HG02840 (cell line): ENCODE measurements around the gene TBKBP1.
"Not testable (repeated sequence)": the region's sequence is repeated elsewhere in the genome, so short reads cannot be mapped to it uniquely, and the experiment has no call there.

Experiments used
- ATAC-seq: cut with Tn5 transposase; IDR thresholded peaks from one replicate; pipeline ENCODE4 v1.9.1; 2021; ENCODE audit warnings: mild to moderate bottlenecking, moderate library complexity, moderate number of reproducible peaks; ENCODE audit not compliant: unreplicated experiment, low FRiP score

Gene TBKBP1

DNA sequence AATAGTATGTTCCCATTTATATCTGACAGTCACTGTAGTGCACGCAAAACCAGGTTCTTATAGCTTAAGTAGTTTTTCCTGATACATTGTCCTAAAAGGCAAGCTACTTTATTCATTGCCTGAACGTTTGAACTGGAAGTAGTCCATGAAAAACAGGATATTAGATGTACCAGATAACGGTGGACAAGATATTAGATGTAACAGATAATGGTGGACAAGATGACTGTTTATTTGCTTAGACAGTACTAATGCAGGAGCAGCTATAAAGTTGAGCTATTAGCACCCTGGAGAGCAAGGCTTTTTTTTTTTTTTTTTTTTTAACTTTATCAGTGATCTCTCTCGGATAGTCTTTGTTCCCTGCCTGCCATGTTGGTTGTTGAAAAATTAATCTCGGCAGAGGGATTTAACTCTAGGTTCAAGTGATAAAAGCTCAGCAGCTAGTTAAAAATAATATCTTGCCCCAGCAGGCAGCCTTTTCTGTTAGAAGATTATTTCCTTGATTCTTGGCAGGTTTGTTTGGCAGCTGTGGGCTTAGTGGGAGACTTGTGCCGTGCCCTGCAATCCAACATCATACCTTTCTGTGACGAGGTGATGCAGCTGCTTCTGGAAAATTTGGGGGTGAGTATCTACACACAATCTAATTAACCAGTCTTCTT is 17.3 kb upstream of the TBKBP1 start:
- ATAC-seq, result no peak

DNA sequence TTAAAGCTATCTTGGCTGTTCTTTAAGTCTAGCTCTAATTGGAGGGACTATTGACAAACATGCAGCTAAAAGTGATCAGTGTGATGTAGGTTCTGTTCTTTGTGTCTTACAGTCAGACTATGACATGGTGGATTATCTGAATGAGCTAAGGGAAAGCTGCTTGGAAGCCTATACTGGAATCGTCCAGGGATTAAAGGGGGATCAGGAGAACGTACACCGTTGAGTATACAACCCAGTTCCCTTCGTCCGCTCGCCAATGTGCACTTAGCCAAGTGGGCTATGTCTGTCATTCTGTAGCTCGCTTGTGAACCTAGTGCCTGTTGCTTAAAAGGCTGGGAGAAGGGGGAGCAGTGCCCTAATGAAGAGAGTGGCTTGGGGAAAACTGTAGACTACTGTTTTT is 15.8 kb upstream of the TBKBP1 start:
- ATAC-seq, result no peak

DNA sequence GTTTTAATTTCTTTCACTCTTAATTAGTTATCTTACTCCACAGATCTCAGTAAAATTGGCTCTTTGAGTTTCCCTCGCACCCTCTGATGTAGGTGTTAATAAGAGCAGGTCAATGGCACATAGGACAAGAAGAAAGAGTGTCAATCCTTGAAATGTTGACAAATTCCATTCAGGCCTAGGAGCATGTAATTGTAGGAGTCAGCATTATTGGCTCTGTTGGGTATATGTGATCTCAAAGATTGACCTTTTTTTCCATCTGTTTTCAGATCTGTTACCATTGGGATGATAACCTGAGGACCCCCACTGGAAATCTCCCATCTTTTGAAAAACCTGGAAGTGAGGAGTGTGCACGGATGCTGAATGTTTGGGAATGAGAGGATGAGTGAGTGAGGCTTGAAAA is 11.8 kb upstream of the TBKBP1 start:
- no peak for ATAC-seq

DNA sequence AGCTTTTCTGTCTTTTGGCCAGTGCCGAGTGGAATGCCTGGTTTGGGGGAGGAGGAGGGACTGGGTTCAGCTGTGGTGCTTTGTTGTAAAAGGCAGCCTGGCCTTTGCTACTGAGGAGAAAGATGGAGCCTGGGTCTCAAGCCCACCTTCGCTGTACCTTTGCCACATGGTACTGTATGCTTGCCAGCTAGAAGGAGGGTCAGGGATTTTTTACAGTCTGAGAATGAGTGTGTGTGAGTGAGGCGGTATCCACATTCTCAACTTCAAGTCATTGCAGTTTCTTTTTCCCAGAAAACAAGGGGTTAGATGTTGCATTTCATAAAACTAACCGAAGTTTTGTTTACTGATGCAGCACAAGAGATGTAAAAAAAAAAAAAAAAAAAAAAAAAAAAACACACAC is 11.2 kb upstream of the TBKBP1 start:
- ATAC-seq, result not testable (repeated sequence)

DNA sequence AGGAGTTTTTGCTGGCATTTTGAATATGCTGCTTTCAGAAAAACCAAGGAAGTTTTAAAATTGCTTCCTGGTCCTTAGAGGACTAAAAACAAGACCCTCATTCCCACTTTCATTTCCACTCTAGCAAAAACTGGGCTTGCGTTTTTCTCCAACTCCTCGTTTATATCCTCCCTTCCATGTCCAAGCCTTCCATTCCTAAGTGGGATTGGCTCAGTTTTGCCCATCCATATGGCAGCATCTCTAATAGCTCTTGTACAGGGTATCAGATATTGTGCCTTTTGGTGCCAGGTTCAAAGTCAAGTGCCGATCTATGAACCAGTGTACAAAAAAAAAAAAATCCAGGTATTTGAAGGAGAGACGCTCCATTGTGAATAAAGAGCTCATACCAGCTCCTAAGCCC is 9.9 kb upstream of the TBKBP1 start:
- ATAC-seq, result no peak

DNA sequence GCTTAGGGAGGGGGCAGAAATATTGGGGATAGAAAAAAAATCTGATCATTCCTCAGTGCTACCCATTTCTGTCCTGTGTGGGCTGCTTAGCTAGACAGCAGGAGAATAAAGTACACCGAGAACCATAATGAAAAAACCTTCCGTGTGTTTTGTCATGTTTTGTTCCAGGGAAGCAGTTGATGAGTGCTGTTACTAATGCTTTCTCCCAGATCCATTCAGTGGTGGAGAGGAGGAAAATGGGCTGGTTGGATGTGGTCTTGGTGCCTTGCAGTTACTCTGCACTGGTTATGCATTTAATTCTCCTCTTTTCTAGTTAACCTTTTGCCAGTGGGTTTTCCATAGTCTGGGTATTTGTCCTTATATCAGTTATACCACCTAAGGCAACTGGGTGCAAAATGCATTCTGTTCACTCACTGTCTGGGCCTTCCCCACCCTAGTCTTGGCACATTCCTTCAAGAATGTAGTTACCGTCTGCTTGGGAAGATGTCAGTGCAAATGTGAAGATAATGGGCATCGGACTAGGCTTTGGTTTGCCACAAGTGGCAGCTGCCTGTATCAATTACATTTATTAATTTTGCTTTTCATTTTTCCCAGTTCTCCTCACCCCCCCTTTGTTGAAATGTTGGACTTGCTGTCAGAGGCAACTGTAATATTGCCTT is 9.3 kb upstream of the TBKBP1 start:
- no peak for ATAC-seq

DNA sequence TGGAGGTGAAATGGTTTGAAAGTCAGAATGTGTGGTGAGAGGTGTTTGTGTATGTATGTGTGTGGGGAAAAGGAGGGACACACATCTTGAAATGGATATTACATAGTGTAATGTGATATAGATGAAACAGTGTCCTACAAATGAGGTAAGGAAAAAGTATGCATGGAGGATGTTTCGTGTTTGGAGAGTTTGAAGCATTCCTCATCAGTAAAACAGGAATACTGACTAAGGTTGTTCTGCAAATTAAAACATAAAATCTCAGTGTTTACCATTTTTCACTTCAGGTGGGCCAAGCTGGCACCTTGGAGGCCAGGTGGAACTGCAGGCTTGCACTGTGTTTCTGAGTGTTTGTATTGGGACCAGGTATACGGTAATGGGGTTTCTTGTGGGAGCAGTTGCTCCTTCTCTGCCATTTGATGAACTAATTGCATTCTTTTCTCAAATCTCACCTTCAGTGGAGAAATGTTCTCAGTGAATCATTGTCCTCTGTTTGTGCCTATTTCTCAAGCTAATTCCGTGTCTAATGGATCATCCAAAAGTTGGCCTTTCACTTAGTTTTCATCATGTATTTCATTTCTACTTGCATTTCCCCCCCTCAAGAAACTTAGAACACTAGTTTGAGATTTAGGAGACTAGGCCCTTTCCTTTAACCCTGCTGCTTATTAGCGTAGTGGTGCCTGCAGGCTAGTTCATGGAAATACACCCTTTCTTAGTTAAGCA is 8.2 kb upstream of the TBKBP1 start:
- no peak for ATAC-seq

DNA sequence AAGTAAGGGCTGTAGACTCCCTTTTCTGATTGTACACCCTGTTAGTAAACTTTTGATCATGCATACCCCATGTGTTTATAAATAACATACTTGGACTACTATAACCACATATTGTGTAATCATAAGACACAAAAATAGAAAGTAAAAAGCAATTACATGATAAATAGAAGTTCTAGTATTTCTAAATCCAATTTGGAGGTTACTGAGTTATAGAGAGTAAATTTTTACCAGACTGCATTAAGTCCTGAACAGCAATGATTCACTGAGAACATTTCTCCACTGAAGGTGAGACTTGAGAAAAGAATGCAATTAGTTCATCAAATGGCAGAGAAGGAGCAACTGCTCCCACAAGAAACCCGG is 7.7 kb upstream of the TBKBP1 start:
- no peak for ATAC-seq

DNA sequence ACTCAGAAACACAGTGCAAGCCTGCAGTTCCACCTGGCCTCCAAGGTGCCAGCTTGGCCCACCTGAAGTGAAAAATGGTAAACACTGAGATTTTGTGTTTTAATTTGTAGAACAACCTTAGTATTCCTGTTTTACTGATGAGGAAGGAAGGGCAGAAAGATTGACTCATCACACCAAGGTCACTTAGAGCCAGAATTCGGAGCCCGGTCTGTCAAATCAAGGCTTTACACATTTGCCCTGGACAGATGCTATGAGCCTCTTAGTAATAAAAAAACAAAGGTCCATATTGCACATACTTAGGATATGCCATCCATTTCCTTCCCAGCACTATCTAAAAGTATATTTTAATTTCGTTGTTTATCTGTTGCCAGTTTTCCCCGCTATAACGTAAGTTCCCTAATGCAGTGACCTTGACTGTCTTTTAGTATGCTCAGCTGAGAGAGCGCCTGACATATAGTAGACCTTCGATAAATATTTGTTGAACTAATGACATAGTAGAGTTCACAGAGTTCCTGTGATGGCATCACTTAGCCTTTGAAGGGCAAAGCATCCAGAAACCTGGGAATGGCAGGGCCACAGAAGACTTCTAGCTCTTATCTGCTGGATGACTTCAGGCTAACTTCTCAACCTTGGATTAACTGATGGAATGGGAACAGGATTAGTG is 7.2 kb upstream of the TBKBP1 start:
- ATAC-seq, result no peak

DNA sequence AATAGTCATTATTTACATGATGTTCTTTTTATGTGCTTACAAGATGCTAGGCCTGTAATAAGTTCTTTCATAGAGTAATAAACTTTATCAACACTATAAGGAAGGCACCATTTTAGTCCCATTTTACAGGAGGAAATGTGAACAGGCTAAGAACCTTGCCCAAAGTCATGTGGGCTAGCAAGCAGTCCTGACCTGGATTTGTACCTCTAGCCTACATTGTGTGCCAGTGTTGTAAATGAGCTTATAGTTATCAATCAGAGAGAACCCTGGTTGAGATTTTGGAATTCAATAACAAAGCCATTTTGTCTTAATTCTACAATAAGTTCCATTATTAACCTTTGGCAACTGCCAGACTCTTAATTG is 6.7 kb upstream of the TBKBP1 start:
- ATAC-seq, result no peak

DNA sequence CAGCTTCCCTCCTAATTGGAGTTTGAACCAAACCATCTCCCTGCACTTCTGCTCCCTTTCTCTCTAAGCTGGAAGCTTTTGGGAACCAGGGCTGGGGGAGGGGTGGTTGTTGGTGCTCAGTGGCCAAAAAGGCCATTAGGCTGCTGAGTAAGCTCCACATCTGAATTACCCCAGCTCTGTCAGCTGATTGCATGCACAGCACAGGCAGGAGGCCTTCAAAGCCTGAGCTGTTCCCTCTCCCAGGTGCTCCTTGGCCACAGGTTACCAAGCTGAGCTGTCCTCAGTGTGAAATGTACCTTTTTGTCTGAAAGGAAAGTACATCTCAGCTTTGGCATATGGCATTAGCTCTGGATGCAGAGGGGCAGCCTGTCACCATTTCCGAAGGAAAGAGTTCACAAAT is 6.2 kb upstream of the TBKBP1 start:
- ATAC-seq, result no peak

DNA sequence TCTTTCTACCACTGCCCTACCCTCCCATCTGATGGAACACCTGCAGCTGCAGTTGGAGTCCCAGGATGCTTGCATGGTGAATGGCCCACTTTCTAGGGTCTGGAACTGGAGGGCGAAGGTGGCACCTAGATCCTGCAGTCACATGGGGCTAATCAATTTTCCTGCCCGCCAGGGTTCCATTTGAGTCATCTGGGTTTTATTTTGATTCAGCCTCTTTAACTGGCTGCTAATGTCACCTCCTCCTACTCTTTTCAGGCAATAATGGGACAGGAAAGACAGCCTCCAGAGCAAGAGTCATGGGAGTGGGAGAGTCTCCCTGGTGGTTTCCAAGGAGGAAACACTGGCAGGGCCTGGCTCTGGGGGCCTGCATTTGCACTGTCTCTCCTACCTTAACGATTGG is 3.8 kb upstream of the TBKBP1 start:
- ATAC-seq, result no peak

DNA sequence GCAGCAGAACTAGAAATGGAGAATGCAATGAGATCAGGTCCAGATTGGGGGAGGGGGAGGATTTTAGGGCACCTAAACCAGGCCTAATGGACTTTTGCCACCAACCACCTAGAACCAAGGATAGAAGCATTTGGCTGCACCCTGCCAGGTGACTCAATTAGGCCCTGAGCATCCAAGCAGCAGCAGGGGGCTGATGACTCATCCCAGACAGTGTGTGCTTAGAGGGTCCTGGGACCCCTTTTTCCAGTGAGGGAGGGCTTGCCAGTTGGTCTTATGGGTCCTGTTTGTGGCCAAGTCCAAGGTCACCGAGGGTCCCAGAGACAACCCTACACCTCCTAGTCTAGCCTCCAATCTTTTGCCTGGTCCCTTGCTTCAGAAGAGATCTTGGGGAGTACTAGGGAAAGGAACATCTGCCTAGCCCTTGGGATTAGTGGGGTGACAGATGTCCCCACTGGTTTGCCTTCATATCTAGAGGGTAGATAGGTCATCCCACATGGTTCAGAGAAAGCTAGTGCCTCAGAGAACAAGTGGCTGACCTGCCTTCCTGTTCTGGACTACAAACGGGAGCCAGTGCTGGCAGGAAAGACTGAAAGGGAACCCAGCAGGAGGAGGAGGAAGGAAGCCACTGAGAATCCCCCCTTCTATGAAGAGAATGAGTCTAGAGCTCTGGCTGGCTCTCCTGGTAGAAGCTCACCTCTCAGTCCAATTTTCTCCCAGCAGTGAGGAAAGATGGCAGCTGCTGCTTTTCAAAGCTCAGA is 1.6 kb upstream of the TBKBP1 start:
- no peak for ATAC-seq

DNA sequence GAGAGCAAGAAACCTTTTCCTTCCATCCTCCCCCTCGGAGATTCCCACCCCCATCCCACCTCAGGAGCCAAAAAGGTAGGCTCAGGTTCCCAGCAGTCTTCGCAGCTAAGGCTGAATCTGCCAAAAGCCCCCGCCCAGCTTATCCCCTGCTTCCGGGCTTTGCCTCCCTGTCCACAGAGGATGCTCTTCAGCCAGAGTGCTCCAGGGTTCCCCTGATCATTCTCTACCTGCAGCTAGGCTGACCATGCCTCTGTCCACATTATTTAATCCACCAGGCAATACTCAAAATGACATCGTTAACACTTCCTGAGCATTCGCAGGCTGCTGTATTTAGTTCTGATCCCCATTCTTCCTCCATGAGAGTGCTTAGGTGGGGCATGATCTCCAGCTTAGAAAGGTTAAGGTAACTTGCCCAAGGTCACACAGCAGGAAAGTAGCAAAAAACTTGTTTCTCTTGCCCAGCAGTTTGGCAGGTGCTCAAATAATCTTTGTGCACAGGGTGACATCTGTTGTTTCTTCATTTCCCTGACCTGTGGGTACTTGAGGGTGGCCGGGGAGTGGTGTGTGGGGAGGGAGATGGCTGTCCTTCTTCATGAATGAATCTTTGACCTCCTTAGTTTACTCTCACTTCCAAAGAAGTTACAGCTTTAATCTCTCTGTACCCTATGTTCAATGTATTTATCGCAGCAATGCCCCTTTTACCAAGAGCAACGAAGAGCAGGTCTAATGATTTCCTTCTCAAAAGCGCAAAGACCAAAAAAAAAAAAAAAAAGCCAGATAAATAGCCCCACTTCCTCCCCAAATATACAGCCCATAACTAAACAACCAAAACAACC is 848 bp upstream of the TBKBP1 start:
- no peak for ATAC-seq

DNA sequence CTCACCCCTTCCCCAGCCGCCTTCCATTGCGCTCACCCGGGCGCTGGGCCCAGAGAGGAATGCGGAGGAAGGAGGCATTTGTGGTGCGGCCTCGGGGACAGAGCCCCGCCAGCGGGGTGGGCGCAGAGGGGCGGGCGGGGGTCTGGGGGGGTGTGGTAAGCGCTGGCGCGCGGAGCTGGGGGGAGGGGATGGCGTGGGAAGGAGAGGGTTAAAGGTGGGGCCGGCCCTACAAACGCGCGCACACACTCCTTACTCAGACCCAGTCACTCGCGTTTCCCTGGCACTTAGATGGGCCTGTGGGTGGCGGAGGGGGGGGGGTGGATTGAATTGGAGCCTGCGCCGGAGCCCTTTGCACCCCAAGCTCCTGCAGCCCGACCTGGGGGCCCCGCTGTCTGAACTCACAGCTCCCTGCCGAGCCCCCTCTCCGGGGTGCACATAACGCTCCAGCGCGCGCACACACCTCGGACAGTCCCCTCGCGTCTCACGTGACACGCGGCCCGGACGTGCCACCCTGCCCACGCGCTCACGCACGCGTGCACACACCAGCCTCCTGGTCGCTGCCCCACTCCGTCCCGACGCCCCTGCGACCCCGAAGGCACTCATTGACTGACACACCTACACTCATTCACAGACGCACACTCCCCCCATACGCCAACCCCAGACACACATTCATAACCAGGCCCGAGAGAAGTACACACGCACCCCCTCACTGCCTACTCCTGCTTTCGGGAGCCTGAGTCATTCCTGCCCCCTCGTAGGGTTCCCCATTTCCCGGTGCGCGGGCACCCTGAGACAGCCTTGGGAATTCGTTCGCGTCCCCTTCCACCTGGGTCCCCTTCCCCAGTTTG is 844 bp downstream of the TBKBP1 start:
- ATAC-seq, result no peak

DNA sequence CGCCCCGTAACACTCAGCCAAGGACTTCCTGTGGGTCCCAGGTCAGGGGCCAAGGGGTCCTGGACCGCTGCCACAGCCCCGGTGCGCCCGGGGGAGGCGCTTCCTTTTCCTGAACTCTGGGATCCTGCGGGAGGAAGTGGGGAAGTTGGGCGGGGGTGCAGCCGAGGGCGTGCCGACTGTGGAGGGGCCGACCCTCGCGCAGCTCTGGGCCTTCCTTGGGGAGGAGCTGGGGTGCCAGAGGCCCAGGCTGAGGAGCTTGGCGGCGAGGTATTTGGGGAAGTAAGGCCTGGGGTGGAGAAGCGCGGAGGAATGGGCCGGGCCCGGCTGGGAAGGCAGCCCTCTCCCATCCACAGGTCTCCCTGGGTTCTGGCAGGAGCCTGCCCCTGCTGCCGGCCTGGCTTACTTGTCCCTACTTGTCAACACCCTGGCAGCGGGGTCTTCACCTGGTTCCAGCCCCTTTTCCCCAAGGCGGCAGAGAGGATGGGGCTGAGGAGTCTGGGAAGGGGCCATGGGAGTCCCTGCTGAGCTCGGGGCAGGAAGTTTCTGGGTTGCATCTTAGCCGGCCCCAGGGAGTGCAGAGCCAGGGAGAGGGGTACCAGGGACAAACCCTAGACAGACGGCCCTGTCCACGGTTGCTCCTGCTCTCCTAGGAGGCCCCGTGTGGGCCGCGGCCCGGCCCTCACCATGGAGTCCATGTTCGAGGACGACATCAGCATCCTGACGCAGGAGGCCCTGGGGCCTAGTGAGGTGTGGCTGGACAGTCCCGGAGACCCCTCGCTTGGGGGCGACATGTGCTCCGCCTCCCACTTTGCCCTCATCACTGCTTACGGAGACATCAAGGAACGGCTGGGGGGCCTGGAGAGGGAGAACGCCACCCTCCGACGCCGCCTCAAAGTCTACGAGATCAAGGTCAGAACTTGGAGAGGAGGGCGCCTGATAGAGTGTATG is 1.7 kb downstream of the TBKBP1 start:
- ATAC-seq, result no peak

DNA sequence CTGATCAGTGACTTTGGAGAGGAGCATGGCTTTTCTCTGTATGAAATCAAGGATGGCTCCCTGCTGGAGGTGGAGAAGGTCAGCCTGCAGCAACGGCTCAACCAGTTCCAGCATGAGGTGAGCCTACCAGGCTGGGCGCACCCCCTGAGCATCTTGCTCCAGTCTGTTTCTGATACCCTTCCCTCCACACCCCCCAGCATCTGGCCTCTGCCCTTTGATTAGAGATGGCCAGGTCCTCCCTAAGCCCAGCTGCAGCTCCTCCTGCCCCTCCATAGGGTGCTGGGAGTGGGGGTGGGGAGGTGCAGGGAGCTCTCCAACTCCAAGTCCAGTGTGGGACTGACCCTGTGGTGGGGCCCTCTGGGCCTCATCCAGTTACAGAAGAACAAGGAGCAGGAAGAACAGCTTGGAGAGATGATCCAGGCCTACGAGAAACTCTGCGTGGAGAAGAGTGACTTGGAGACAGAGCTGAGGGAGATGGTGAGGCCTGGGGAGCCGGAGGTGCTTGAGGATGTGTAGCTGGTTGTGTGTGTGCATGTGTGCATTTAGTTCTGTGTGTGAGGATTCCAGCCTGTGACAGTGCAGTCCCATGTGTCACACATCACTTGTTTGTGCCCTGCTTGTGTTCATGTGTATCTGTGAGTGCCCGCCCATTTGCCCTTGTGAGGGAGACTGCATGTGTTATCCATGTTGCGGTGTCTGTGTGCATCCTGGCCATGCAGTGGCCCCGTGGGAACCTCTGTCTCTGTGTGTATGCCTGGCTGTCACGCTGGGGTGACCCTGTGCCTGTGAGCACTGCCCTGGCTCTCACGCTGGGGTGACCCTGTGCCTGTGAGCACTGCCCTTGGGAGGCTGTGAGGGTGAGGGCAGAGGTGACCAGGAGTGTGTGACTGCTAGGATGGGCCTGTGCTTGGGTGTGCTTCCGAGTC is 3.0 kb downstream of the TBKBP1 start:
- ATAC-seq, result no peak
